Body of pancreas (tissue), 4 donors: ENCODE results near the gene KCTD2.

Experiments
- POLR2A ChIP-seq, 3 donors: fragments of 450-650 bp; IDR thresholded peaks; one replicate each; pipeline ENCODE4 v1.6.1; 2016; ENCODE audit warnings: antibody characterized with exemption in 3 of 3, mild to moderate bottlenecking in 2 of 3
- TF ChIP-seq, protein P1 (sequence below), 7 experiments: fragments of 450-650 bp in 4 of 7; fragments of 200-600 bp in 3 of 7; sonication (generic) in 3 of 7; IDR thresholded peaks; one replicate each; pipeline ENCODE4 v1.5.1; 2016 to 2019; ENCODE audit warnings: antibody characterized with exemption in 7 of 7

DNA sequence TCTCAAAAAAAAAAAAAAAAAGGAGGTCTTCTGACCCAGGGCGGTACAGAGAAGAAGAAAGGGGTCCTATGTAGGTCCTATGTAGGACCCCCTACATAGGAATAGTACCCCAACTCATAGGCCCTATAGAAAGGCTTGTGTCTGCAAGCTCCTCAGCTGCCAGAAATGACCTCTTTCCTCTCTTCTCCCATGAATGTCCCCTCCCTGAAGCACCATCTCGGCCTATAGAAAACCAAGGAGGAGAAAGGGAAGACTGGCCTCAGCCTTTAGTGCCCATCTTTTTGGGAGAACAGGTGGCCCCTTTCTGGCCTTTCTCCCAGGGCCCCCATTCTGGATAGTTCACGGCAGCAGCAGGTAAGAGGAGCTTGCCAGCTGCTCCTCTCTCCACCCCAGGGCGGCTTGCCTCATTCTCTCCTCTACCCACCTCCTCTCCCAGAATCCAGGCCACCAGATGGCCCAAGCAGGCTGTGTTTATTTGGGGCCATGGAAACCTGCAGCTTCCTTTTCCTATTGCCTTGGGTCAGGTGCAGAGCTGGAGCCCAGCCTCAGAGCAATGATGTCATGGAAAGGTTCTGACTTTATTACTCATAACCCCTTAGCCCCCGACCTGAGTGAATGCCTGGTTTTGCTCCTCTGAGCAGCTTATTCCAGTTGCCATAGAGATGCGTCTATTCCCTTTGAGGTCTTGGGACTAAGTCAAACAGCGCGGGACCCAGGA, 36.2 kb upstream of the KCTD2 start:
- TF ChIP-seq POLR2A (IDR thresholded peaks at IDR 0.05), result no peak
- TF ChIP-seq, protein P1, sequence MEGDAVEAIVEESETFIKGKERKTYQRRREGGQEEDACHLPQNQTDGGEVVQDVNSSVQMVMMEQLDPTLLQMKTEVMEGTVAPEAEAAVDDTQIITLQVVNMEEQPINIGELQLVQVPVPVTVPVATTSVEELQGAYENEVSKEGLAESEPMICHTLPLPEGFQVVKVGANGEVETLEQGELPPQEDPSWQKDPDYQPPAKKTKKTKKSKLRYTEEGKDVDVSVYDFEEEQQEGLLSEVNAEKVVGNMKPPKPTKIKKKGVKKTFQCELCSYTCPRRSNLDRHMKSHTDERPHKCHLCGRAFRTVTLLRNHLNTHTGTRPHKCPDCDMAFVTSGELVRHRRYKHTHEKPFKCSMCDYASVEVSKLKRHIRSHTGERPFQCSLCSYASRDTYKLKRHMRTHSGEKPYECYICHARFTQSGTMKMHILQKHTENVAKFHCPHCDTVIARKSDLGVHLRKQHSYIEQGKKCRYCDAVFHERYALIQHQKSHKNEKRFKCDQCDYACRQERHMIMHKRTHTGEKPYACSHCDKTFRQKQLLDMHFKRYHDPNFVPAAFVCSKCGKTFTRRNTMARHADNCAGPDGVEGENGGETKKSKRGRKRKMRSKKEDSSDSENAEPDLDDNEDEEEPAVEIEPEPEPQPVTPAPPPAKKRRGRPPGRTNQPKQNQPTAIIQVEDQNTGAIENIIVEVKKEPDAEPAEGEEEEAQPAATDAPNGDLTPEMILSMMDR (IDR thresholded peaks at IDR 0.05), result no peak
